Body of pancreas (tissue), 4 donors: ENCODE measurements around the gene LDLRAD4. TPM values are rescaled to one million over a fixed set of nuclear protein-coding genes. Genes with fewer than 3 reads are reported as not detected.

Source experiments
- ATAC-seq: fragments of 150-250 bp; one replicate; pipeline ENCODE4 v1.9.1; 2016
- DNase-seq, 4 donors: peaks; one replicate each; pipeline ENCODE4 v3.0.0-alpha.2; 2019
- H3K27ac ChIP-seq, 4 donors: fragments of 200-600 bp; sonication (generic); 1 replicate in 3 of 4; 2 replicates in 1 of 4; pipeline versions ENCODE4 v1.5.1 to v1.6.1; 2016 to 2019; ENCODE audit warnings: mild to moderate bottlenecking in 1 of 4, mixed read lengths in 1 of 4, moderate library complexity in 1 of 4
- H3K27me3 ChIP-seq, 2 donors: fragments of 200-600 bp; sonication (generic); one replicate each; pipeline ENCODE4 v1.6.0; 2016; ENCODE audit warnings: mild to moderate bottlenecking in 1 of 2
- H3K36me3 ChIP-seq, 2 donors: fragments of 200-600 bp; sonication (generic); replicated peaks in 1 of 2; 2 replicates each; pipeline ENCODE4 v1.5.1; 2016; ENCODE audit warnings: low read depth in 2 of 2; ENCODE audit not compliant: insufficient read depth in 1 of 2
- H3K4me1 ChIP-seq: fragments of 200-600 bp; sonication (generic); one replicate; pipeline ENCODE4 v1.6.0; 2016
- H3K4me3 ChIP-seq, 2 donors: fragments of 200-600 bp; sonication (generic); 1 replicate in 1 of 2; 2 replicates in 1 of 2; pipeline ENCODE4 v1.5.1; 2016 to 2019
- H3K9me3 ChIP-seq, 3 donors: fragments of 200-600 bp; sonication (generic); 1 replicate in 2 of 3; 2 replicates in 1 of 3; pipeline ENCODE4 v1.5.1; 2016
- CTCF ChIP-seq, 7 experiments: fragments of 450-650 bp in 4 of 7; fragments of 200-600 bp in 3 of 7; sonication (generic) in 3 of 7; IDR thresholded peaks; one replicate each; pipeline ENCODE4 v1.5.1; 2016 to 2019; ENCODE audit warnings: antibody characterized with exemption in 7 of 7
- POLR2A ChIP-seq, 3 donors: fragments of 450-650 bp; IDR thresholded peaks; one replicate each; pipeline ENCODE4 v1.6.1; 2016; ENCODE audit warnings: antibody characterized with exemption in 3 of 3, mild to moderate bottlenecking in 2 of 3
- WGBS, 2 donors: methylation state at CpG; one replicate each; pipeline ENCODE4 v1.1.5; 2017; 5-methylcytosine and 5-hydroxymethylcytosine counted together
- intact Hi-C: fragments of 100-400 bp; cut with DNase I; formaldehyde crosslinking; loops from one replicate; pipeline ENCODE4 v1.15.1; 2023
- total RNA-seq, 2 donors: library from RNA; depleted of rRNA; stranded (reverse); fragments of >200 nt; gene quantifications; one replicate each; pipeline ENCODE4 v1.1.0, GENCODE V29; 2016

Gene LDLRAD4
- total RNA-seq, 2 donors from 2014 or later, result 8.6 to 35.9 TPM

DNA sequence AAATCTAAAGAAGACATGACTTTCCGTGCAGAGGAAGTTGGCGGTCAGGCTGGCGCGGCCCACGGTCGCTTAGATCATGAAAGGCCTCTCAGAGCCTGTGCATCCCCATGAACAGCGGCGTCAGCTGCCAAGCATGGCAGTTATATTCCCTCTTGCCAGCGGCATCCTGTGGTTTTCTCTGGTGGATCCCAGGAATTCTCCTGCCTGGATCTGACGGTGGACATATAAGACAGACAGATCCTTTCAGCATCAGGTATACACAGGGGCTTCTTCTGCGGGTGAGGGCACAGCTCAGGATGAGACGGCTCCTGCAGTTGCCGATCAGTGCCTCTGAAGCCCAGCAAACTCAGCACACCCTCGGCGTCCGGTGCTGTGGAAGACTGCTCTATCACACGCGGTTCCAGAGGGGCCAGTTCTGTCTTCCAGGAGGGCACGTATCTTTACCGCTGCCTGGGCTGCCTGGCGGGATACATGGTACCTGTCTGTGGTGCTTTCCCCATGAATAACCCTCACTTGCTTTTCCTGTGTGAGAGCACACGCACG lies 157.8 kb downstream of the LDLRAD4 start:
- H3K9me3 ChIP-seq, result no peaks in the 10 kb centered on the region
- no peaks in the 10 kb centered on the region for H3K36me3 ChIP-seq
- intact Hi-C loops, result no loop called here
- H3K4me3 ChIP-seq, result no peak overlapping the region
- no peak for DNase-seq
- H3K4me1 ChIP-seq, result no peaks in the 10 kb centered on the region
- no peaks in the 10 kb centered on the region for H3K27me3 ChIP-seq
- TF ChIP-seq CTCF (IDR thresholded peaks at IDR 0.05) (no peak), POLR2A (IDR thresholded peaks at IDR 0.05) (no peak)
- no peak overlapping the region for H3K27ac ChIP-seq
- WGBS, 2 donors, result 88 to 90% methylated on average over 20 to 23 of the region's 23 CpGs
- no peak for ATAC-seq

- ATAC-seq (no peak), DNase-seq (no peak)
- peaks cover 4% of the 10 kb centered on the region for H3K4me1 ChIP-seq
- no peaks in the 10 kb centered on the region for H3K27me3 ChIP-seq
- TF ChIP-seq CTCF (IDR thresholded peaks at IDR 0.05) (no peak), POLR2A (IDR thresholded peaks at IDR 0.05) (no peak)
- WGBS, 2 donors, result 80 to 88% methylated on average over 10 to 14 of the region's 14 CpGs
- H3K27ac ChIP-seq, result no peak overlapping the region
- intact Hi-C loops, result no loop called here
- H3K36me3 ChIP-seq, result no peaks in the 10 kb centered on the region
- no peaks in the 10 kb centered on the region for H3K9me3 ChIP-seq
- H3K4me3 ChIP-seq, result no peak overlapping the region
Measured at GRCh38 chr18:13376841-13377351, 158.3 kb downstream of the LDLRAD4 start.

DNA sequence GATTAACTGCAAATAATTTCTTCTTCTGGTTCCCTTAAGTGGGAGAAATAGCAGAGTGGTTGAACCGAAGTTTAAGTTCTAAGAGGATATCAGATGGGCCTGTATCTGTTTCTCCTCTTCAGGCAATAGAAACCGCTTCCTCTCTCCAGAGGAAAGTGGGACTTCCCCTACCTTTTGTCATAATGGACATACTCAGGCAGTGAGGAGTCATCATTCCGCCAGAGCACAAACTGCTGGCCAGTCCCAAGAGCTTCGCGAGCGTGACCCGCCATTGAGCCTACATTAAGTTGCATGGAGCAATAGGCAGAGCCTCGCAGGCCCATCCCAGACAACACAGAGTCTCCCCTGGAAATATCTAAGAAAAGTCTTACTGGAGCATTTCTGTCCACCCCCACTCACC lies 158.9 kb downstream of the LDLRAD4 start:
- WGBS, 2 donors, result 83 to 91% methylated on average over 8 of the region's 8 CpGs
- no peak for TF ChIP-seq CTCF (IDR thresholded peaks at IDR 0.05)
- TF ChIP-seq POLR2A (IDR thresholded peaks at IDR 0.05), result no peak
- Histone ChIP-seq H3K9me3 (no peaks in the 10 kb centered on the region), H3K36me3 (no peaks in the 10 kb centered on the region), H3K4me1 (peaks cover 4% of the 10 kb centered on the region), H3K27ac (no peak overlapping the region), H3K4me3 (no peak overlapping the region), H3K27me3 (no peaks in the 10 kb centered on the region)
- intact Hi-C loops, result no loop called here
- no peak for ATAC-seq
- peak in 1 of 4 donors; percentile 32 for DNase-seq

DNA sequence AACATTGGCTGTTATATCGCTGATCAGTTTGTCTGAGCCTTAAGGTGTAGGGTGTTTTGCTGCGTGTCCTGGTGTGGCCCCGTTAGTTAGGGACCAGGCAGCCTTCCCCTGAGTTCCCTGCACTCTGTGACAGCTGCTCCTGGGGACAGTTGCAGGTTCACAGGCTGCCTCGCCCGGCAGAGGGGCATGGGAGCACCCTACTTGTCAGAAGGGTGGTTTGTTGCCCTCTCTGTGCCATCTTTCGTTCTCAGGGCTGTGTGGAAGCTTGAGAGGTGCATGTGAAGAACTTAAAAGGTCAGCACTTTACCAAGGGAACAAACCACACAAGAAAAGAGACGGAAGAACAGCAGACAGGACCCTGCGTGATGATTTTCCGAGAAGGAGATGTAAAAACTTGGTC lies 159.6 kb downstream of the LDLRAD4 start:
- no peak overlapping the region for H3K27ac ChIP-seq
- H3K9me3 ChIP-seq, result no peaks in the 10 kb centered on the region
- 76 to 88% methylated on average over 9 of the region's 9 CpGs for WGBS, 2 donors
- no peak for DNase-seq
- no peaks in the 10 kb centered on the region for H3K36me3 ChIP-seq
- no peak overlapping the region for H3K4me3 ChIP-seq
- ATAC-seq, result no peak
- no peak for TF ChIP-seq CTCF (IDR thresholded peaks at IDR 0.05)
- H3K4me1 ChIP-seq, result peaks cover 10% of the 10 kb centered on the region
- no peaks in the 10 kb centered on the region for H3K27me3 ChIP-seq
- intact Hi-C loops, result no loop called here
